Fibroblast of skin of right quadriceps (primary cell): ENCODE measurements around the gene GASK1A.

Experiments
- DNase-seq: peaks from one replicate; pipeline ENCODE4 v3.0.0-alpha.2; 2013

The GASK1A gene

GRCh38 chr3:43014956-43015355 lies 35.8 kb downstream of the GASK1A start:
- no peak for DNase-seq

GRCh38 chr3:43015572-43015971 lies 36.5 kb downstream of the GASK1A start:
- no peak for DNase-seq

GRCh38 chr3:43015991-43016865 lies 37.1 kb downstream of the GASK1A start:
- DNase-seq: no peak

GRCh38 chr3:43017004-43017403 lies 37.9 kb downstream of the GASK1A start:
- no peak for DNase-seq

DNA sequence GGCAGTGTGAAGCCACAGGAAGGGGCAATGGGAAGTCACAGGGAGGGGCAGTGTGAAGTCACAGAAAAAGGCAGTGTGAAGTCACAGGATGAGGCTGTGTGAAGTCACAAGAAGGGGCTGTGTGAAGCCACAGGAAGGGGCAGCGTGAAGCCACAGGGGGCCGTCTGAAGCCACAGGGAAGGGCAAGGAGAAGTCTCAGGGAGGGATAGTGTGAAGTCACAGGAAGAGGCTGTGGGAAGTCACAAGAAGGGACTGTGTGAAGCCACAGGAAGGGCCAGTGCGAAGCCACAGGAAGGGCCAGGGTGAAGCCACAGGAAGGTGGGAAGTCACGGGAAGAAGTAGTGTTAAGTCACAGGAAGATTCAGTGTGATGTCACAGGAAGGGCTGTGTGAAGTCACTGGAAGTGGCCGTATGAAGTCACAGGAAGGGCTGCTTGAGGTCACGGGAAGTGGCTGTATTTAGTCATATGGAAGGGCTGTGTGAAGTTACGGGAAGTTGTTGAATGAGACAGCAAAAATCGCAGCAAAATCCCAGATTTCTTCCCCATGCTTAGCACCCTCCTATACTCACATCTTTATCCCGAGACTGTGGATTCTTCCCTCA lies 38.6 kb downstream of the GASK1A start:
- no peak for DNase-seq

DNA sequence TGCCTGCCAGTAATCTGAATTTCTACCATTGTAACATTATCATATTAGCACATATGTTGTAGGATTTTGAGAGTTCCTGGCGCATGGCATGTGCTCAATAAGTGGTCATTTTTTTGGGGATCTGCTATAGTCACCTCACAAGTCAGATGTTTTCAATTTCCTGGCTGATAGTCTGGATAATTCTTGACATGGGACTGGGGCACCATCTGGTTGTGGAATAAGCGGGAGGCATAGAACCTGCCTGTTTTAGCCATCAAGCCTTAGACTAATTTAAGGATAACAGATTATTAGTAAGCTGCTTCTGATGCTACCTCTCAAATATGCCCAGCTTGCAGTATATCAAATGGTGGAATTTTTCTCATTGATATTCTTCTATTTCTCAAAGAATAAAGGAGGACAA lies 39.1 kb downstream of the GASK1A start:
- no peak for DNase-seq

DNA sequence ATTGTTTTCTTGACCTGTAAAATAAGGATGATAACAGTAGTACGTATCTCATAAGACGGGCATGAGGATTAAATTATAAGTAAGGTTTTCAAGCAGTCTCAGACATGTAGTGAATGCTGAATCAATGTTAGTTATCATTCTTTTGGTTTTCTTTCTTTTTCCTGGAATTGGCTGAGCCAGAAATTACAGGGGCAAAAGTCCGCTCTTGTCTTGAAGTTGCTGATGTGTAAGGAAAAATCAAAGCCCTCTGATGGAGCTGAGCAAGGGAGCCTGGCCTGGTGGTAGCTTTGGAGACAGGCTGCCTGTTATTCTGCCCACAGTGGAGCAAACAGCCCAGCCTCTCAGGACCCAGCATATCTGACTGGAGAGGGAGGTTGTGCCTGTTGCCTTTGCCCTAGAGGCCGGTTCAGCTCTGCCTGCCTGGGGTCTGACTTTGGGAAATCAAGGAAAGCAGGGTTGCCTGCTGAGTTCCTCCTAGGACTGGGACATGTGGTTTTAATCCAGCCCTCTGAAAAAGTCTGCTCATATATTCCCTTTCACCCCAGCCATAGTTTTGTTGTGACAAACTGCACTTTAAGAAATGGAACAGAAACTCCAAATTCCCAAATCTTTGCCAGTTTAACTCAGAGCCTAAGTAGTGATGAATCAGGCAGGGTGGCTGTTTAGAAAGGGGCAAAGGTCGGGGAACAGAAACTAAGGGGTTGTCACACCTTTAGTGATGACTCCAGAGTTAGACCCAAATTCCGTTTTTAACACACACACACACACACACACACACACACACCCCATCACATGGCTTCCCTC lies 40.1 kb downstream of the GASK1A start:
- DNase-seq: no peak

DNA sequence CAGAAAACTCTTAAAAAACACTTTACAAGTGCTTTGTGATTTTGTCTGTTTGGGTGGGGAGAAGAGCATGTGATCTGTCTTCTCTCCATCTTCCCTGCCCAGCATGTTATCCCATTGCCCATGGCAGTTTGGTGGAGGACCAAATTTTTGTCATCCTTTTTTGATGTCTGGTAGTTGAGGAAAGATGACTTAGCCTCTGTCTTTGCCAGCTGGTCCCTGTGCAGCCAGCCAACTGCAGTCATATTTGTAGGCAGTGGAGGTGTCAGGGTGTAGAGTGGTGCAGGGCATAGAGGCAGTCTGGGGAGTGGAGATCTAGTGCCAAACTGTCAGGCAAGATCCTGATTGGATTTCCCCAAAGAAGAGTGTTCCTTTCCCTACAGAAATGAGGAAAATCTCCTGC lies 40.7 kb downstream of the GASK1A start:
- DNase-seq: no peak

- no peak for DNase-seq
Observed at GRCh38 chr3:43021186-43021585, 42.1 kb downstream of the GASK1A start.

- no peak for DNase-seq
Observed at GRCh38 chr3:43022121-43022520, 43.0 kb downstream of the GASK1A start.

- no peak for DNase-seq
Observed at GRCh38 chr3:43023066-43023465, 44.0 kb downstream of the GASK1A start.

DNA sequence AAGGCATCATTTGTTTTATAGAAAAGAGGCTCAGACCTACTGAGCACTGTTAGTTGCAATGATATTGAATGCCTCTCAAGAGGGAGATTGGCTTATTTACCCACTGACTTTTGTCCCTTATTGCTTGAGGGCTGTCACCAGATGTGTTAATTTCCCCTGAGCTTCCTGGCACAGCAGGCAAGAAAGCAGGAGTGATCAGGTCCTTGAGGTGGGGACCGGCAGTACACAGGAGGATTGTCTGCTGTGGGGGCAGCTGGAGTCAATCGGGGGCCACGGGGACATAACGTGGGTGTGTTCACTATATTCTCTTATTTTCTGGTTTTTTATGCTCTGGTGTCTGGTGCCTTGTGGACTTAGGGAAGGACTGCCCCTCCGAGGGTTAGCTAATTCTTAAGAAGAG lies 44.6 kb downstream of the GASK1A start:
- no peak for DNase-seq

GRCh38 chr3:43024181-43024885 lies 45.2 kb downstream of the GASK1A start:
- no peak for DNase-seq

- no peak for DNase-seq
Observed at GRCh38 chr3:43025423-43025822, 46.3 kb downstream of the GASK1A start.

DNA sequence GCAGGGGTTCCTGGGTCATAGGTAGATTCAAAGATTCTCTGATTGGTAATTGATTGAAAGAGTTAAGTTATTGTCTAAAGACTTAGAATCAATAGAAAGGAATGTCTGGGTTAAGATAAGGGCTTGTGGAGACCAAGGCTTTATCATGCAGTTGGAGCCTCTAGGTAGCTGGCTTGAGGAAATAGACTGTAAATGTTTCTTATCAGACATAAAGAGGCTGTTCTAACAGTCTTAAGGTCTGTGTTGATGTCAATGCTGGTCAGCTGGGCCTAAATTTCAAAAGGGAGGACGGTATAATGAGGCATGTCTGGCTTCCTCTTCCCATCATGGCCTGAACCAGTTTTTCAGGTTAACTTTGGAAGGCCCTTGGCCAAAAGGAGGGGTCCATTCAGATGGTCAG lies 48.9 kb downstream of the GASK1A start:
- no peak for DNase-seq

GRCh38 chr3:43028678-43029490 lies 49.8 kb downstream of the GASK1A start:
- no peak for DNase-seq

DNA sequence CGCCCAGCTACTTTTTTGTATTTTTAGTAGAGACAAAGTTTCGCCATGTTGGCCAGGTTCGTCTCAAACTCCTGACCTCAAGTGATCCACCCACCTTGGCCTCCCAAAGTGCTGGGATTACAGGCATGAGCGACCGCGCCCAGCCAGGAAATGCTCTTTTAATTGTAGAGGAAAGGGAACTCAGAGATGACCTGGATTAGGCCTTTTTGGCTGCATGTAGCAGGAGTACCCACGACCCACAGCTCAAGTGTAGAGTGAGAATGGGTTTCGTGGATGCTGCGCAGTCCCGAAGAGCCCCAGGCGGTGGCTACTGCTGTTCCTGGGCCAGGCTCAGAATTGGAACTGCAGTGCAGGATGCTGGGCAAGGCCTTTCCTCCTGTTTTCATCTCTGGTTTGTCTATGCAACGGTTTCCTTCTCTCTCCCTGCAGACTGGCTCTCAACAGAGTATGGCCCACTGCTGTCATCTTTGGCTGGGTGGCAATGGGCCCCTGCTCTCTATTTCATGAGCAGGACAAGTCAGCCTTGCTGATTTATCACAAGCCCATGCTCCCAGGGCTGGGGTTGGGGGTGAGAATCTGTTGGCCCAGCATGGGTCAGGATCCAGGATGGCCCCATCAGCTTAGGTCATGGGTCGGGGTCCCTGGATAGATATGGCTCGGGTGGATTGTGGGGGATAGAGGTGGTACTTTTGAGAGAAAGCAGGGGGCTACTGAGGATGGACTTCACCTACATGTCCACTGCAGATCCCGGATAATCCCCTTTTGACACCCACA lies 51.2 kb downstream of the GASK1A start:
- DNase-seq: no peak

- DNase-seq: no peak
Observed at GRCh38 chr3:43031485-43031884, 52.4 kb downstream of the GASK1A start.

- no peak for DNase-seq
Observed at GRCh38 chr3:43031889-43032545, 52.9 kb downstream of the GASK1A start.
